Measurements from ENCODE around the gene B4GALT4. TPM values are rescaled to one million over a fixed set of nuclear protein-coding genes. Genes with fewer than 3 reads are reported as not detected.

Gene B4GALT4
- total RNA-seq, 1 experiment from 2014 or later, result 46.5 TPM

DNA sequence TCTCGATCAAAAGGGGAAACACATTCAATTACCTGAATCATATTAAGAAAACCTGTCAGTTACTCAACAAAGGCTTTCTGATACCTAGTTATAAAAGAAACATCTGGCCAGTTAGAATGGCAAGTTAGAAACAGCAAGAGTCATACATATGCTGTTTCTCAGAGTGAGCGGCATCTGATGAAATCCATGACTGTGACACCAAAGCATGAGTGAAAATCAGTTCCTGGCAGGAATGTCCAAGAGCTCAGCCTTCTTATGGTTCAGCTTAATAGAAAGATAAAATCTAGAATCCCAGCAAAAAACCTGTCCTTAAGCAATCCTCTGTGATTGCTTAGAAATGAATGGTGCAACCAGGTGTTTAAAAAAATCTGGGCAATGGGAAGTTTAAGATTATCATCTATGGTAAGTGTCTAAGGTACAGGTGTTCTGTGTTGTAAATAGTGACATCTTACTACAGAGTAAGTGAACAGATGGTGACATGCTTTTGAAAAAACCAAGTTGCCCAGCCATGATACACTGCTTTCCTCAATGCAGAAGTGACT lies 18.8 kb downstream of the B4GALT4 start:
- no peak overlapping the region for H3K14ac ChIP-seq (ENCODE audit: insufficient read depth, low read length)
- no peak for DNase-seq
- H3K4ac ChIP-seq (ENCODE audit: low read depth, low read length), result no peak overlapping the region
- no peak overlapping the region for H3K9ac ChIP-seq (ENCODE audit: extremely low read depth, insufficient read length, low read length)
- H2BK5ac ChIP-seq (ENCODE audit: insufficient read length, low read length), result no peak overlapping the region
- H3K9me3 ChIP-seq (ENCODE audit: control insufficient read depth, low read depth, low read length), result no peaks in the 10 kb centered on the region
- H3K36me3 Mint-ChIP-seq (ENCODE audit: insufficient read depth in 1 of 3, low read depth in 3 of 3), result peaks cover 18 to 82% (median 73%) of the 10 kb centered on the region in 3 experiments; a peak in 6 of 7 replicates
- H3K23ac ChIP-seq (ENCODE audit: insufficient read length, low read depth, low read length), result no peak overlapping the region
- no peaks in the 10 kb centered on the region for H3K4me1 Mint-ChIP-seq
- no peak overlapping the region for H3K27ac ChIP-seq (ENCODE audit: insufficient read length, low read depth, low read length)
- H2BK15ac ChIP-seq (ENCODE audit: low read depth, low read length), result no peak overlapping the region
- H3K79me1 ChIP-seq (ENCODE audit: insufficient read depth, low read depth, low read length, poor library complexity, severe bottlenecking), result no peaks in the 10 kb centered on the region
- no peaks in the 10 kb centered on the region for H3K23me2 ChIP-seq (ENCODE audit: insufficient read length, low read depth, low read length, poor library complexity, severe bottlenecking)
- no peaks in the 10 kb centered on the region for H3K9me3 Mint-ChIP-seq
- H3K27me3 ChIP-seq (ENCODE audit: insufficient read depth, low read length), result no peaks in the 10 kb centered on the region
- H3K79me2 ChIP-seq (ENCODE audit: insufficient read depth, low read length), result no peaks in the 10 kb centered on the region
- no peak overlapping the region for H3K27ac Mint-ChIP-seq
- H2BK20ac ChIP-seq (ENCODE audit: low read depth, low read length, poor library complexity, severe bottlenecking), result no peak overlapping the region
- H2AFZ ChIP-seq (ENCODE audit: low read length), result no peak overlapping the region
- no peak overlapping the region for H2AK5ac ChIP-seq (ENCODE audit: insufficient read length, low read length)
- no CpG with 5 or more reads among the region's 2 CpGs for WGBS (ENCODE audit: extremely low coverage, insufficient read length, low lambda C conversion rate)
- no peak overlapping the region for H3K4me3 Mint-ChIP-seq
- H3K56ac ChIP-seq (ENCODE audit: insufficient read length, low read depth, low read length), result no peak overlapping the region
- H4K5ac ChIP-seq (ENCODE audit: insufficient read length, low read depth, low read length), result no peak overlapping the region
- no peak overlapping the region for H2BK12ac ChIP-seq (ENCODE audit: insufficient read length, low read depth, low read length)
- no peaks in the 10 kb centered on the region for H3K27me3 Mint-ChIP-seq (ENCODE audit: low read depth)
- no peak overlapping the region for H2BK120ac ChIP-seq (ENCODE audit: low read depth, low read length, poor library complexity, severe bottlenecking)
- no peak overlapping the region for H4K8ac ChIP-seq (replicated peaks; ENCODE audit: insufficient read length, low read depth, low read length)
- H3K4me2 ChIP-seq (ENCODE audit: insufficient read depth, insufficient read length, low read length), result no peak overlapping the region
- no peaks in the 10 kb centered on the region for H3K4me1 ChIP-seq (ENCODE audit: insufficient read depth, low read length)
- TF ChIP-seq, protein P1, sequence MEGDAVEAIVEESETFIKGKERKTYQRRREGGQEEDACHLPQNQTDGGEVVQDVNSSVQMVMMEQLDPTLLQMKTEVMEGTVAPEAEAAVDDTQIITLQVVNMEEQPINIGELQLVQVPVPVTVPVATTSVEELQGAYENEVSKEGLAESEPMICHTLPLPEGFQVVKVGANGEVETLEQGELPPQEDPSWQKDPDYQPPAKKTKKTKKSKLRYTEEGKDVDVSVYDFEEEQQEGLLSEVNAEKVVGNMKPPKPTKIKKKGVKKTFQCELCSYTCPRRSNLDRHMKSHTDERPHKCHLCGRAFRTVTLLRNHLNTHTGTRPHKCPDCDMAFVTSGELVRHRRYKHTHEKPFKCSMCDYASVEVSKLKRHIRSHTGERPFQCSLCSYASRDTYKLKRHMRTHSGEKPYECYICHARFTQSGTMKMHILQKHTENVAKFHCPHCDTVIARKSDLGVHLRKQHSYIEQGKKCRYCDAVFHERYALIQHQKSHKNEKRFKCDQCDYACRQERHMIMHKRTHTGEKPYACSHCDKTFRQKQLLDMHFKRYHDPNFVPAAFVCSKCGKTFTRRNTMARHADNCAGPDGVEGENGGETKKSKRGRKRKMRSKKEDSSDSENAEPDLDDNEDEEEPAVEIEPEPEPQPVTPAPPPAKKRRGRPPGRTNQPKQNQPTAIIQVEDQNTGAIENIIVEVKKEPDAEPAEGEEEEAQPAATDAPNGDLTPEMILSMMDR (conservative IDR thresholded peaks at IDR 0.05), result no peak
- no peak overlapping the region for H3K18ac ChIP-seq (ENCODE audit: insufficient read length, low read depth, low read length)
- no peak overlapping the region for H3T11ph ChIP-seq (ENCODE audit: low read length)
- no peak overlapping the region for H4K91ac ChIP-seq (ENCODE audit: insufficient read length, low read depth, low read length)
- H4K20me1 ChIP-seq (ENCODE audit: control insufficient read depth, insufficient read depth, insufficient read length), result no peaks in the 10 kb centered on the region
